ENCODE data around the gene FAHD2A.
"Not testable (repeated sequence)": the region's sequence is repeated elsewhere in the genome, so short reads cannot be mapped to it uniquely, and the experiment has no call there.

Gene FAHD2A

GRCh38 chr2:95366514-95366913 lies 36.0 kb upstream of the FAHD2A start:
- Mint-ChIP-seq H3K4me1 (no peaks in the 10 kb centered on the region), H3K4me3 (no peak overlapping the region), H3K27ac (no peak overlapping the region), H3K27me3 (peaks cover 10 to 35% of the 10 kb centered on the region in 2 donors), H3K36me3 (no peaks in the 10 kb centered on the region), H3K9me3 (peaks cover 3% of the 10 kb centered on the region in 2 donors)
- DNase-seq (no peak), ATAC-seq (replicated peaks) (no peak)

- H3K27me3 Mint-ChIP-seq, result peaks cover 21 to 29% of the 10 kb centered on the region in 2 donors
- H3K27ac Mint-ChIP-seq, result no peak overlapping the region
Observed at GRCh38 chr2:95372216-95372829, 30.2 kb upstream of the FAHD2A start.

GRCh38 chr2:95372845-95373244 lies 29.7 kb upstream of the FAHD2A start:
- ATAC-seq (replicated peaks), result no peak
- no peak for DNase-seq
- Mint-ChIP-seq H3K9me3 (peaks cover 3% of the 10 kb centered on the region in 2 donors), H3K27ac (no peak overlapping the region), H3K4me1 (no peaks in the 10 kb centered on the region), H3K27me3 (peaks cover 24 to 29% of the 10 kb centered on the region in 2 donors), H3K4me3 (no peak overlapping the region), H3K36me3 (no peaks in the 10 kb centered on the region)

More at GRCh38 chr2:95372216-95372829, 30.2 kb upstream of the FAHD2A start:
- ATAC-seq (replicated peaks) (no peak), DNase-seq (no peak)
- Mint-ChIP-seq H3K4me3 (no peak overlapping the region), H3K36me3 (no peaks in the 10 kb centered on the region), H3K9me3 (peaks cover 3% of the 10 kb centered on the region in 2 donors), H3K4me1 (no peaks in the 10 kb centered on the region)

GRCh38 chr2:95374029-95374428 lies 28.5 kb upstream of the FAHD2A start:
- DNase-seq, result no peak
- H3K27ac Mint-ChIP-seq, result no peak overlapping the region
- no peaks in the 10 kb centered on the region for H3K36me3 Mint-ChIP-seq
- ATAC-seq (replicated peaks), result no peak
- no peak overlapping the region for H3K4me3 Mint-ChIP-seq
- H3K9me3 Mint-ChIP-seq, result peaks cover 3% of the 10 kb centered on the region in 2 donors
- H3K4me1 Mint-ChIP-seq, result no peaks in the 10 kb centered on the region
- peaks cover 19 to 23% of the 10 kb centered on the region in 2 donors for H3K27me3 Mint-ChIP-seq

GRCh38 chr2:95374451-95374920 lies 28.0 kb upstream of the FAHD2A start:
- Mint-ChIP-seq H3K4me1 (peaks cover 0 to 4% of the 10 kb centered on the region in 2 donors), H3K27ac (no peak overlapping the region), H3K4me3 (no peak overlapping the region), H3K36me3 (no peaks in the 10 kb centered on the region), H3K27me3 (peaks cover 18 to 19% of the 10 kb centered on the region in 2 donors), H3K9me3 (peaks cover 3% of the 10 kb centered on the region in 2 donors)
- ATAC-seq (replicated peaks), result no peak
- DNase-seq, result no peak

- H3K4me3 Mint-ChIP-seq, result no peak overlapping the region
- DNase-seq, result no peak
- no peaks in the 10 kb centered on the region for H3K36me3 Mint-ChIP-seq
- H3K4me1 Mint-ChIP-seq, result peaks cover 0 to 9% of the 10 kb centered on the region in 2 donors
- H3K27ac Mint-ChIP-seq, result no peak overlapping the region
- H3K9me3 Mint-ChIP-seq, result peaks cover 3% of the 10 kb centered on the region in 2 donors
- no peak for ATAC-seq (replicated peaks)
- H3K27me3 Mint-ChIP-seq, result peaks cover 18 to 19% of the 10 kb centered on the region in 2 donors
Observed at GRCh38 chr2:95374921-95375471, 27.5 kb upstream of the FAHD2A start.

GRCh38 chr2:95375532-95376150 lies 26.9 kb upstream of the FAHD2A start:
- no peak overlapping the region for H3K4me3 Mint-ChIP-seq

GRCh38 chr2:95376311-95377215 lies 25.9 kb upstream of the FAHD2A start:
- Mint-ChIP-seq H3K9me3 (no peaks in the 10 kb centered on the region), H3K36me3 (no peaks in the 10 kb centered on the region), H3K4me3 (no peak overlapping the region), H3K27me3 (peaks cover 13 to 24% of the 10 kb centered on the region in 2 donors), H3K27ac (no peak overlapping the region), H3K4me1 (peaks cover 0 to 9% of the 10 kb centered on the region in 2 donors)
- no peak for DNase-seq
- ATAC-seq (replicated peaks), result no peak

More at GRCh38 chr2:95375532-95376150, 26.9 kb upstream of the FAHD2A start:
- peaks cover 3% of the 10 kb centered on the region in 2 donors for H3K9me3 Mint-ChIP-seq
- H3K4me1 Mint-ChIP-seq, result peaks cover 0 to 9% of the 10 kb centered on the region in 2 donors
- H3K27ac Mint-ChIP-seq, result no peak overlapping the region
- H3K27me3 Mint-ChIP-seq, result peaks cover 18 to 19% of the 10 kb centered on the region in 2 donors
- DNase-seq (no peak), ATAC-seq (replicated peaks) (no peak)
- H3K36me3 Mint-ChIP-seq, result no peaks in the 10 kb centered on the region

- Mint-ChIP-seq H3K4me1 (peaks cover 0 to 9% of the 10 kb centered on the region in 2 donors), H3K27ac (no peak overlapping the region), H3K27me3 (peaks cover 7 to 23% of the 10 kb centered on the region in 2 donors), H3K4me3 (no peak overlapping the region), H3K9me3 (no peaks in the 10 kb centered on the region), H3K36me3 (no peaks in the 10 kb centered on the region)
- ATAC-seq (replicated peaks) (no peak), DNase-seq (no peak)
Observed at GRCh38 chr2:95377216-95378123, 25.0 kb upstream of the FAHD2A start.

- not testable (repeated sequence) for ATAC-seq (replicated peaks); DNase-seq; H3K9me3 Mint-ChIP-seq; H3K27ac Mint-ChIP-seq; H3K36me3 Mint-ChIP-seq; H3K4me3 Mint-ChIP-seq; H3K4me1 Mint-ChIP-seq
- peaks cover 5 to 18% of the 10 kb centered on the region in 2 donors for H3K27me3 Mint-ChIP-seq
Observed at GRCh38 chr2:95378281-95378680, 24.2 kb upstream of the FAHD2A start.

- no peaks in the 10 kb centered on the region for H3K9me3 Mint-ChIP-seq
- peak; percentile 41 to 48 for ATAC-seq (replicated peaks)
- DNase-seq, result no peak
- peaks cover 0 to 9% of the 10 kb centered on the region in 2 donors for H3K4me1 Mint-ChIP-seq
- H3K27me3 Mint-ChIP-seq, result peaks cover 13 to 25% of the 10 kb centered on the region in 2 donors
- no peak overlapping the region for H3K27ac Mint-ChIP-seq
- H3K4me3 Mint-ChIP-seq, result no peak overlapping the region
- H3K36me3 Mint-ChIP-seq, result peaks cover 0 to 2% of the 10 kb centered on the region in 2 donors
Observed at GRCh38 chr2:95379371-95379831, 23.1 kb upstream of the FAHD2A start.

GRCh38 chr2:95380280-95380679 lies 22.2 kb upstream of the FAHD2A start:
- DNase-seq, result no peak
- no peaks in the 10 kb centered on the region for H3K9me3 Mint-ChIP-seq
- H3K27ac Mint-ChIP-seq, result no peak overlapping the region
- no peak overlapping the region for H3K4me3 Mint-ChIP-seq
- peaks cover 15 to 23% of the 10 kb centered on the region in 2 donors for H3K27me3 Mint-ChIP-seq
- H3K4me1 Mint-ChIP-seq, result peaks cover 0 to 9% of the 10 kb centered on the region in 2 donors
- H3K36me3 Mint-ChIP-seq, result peaks cover 0 to 2% of the 10 kb centered on the region in 2 donors
- ATAC-seq (replicated peaks), result no peak

GRCh38 chr2:95380731-95381130 lies 21.8 kb upstream of the FAHD2A start:
- H3K27ac Mint-ChIP-seq, result no peak overlapping the region
- no peaks in the 10 kb centered on the region for H3K9me3 Mint-ChIP-seq
- no peak overlapping the region for H3K4me3 Mint-ChIP-seq
- DNase-seq (no peak), ATAC-seq (replicated peaks) (no peak)
- H3K4me1 Mint-ChIP-seq, result peaks cover 0 to 9% of the 10 kb centered on the region in 2 donors
- H3K27me3 Mint-ChIP-seq, result peaks cover 15 to 23% of the 10 kb centered on the region in 2 donors
- H3K36me3 Mint-ChIP-seq, result peaks cover 0 to 2% of the 10 kb centered on the region in 2 donors
